Measurements from ENCODE around the gene IL36RN. TPM values are rescaled to one million over a fixed set of nuclear protein-coding genes. Genes with fewer than 3 reads are reported as not detected.

The IL36RN gene
- total RNA-seq, 1 donor from 2014 or later: 0.14 TPM

DNA sequence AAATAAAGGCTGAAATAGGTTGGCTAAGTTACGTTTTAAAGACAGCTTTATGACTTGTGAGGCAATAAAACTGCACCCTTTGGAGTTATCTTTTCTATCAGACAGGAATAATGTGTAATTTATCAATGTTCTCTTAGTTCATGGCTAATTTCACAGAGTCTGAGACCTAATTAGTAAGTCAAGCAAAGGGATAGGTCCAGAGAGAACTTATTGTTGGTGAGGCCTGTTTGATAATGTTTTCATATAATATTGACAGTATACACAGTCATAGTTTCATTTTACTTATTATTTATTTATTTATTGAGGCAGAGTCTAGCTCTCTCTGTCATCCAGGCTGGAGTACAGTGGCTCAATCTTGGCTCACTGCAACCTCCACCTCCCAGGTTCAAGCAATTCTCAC, 1.9 kb upstream of the IL36RN start:
- no peaks in the 10 kb centered on the region for H3K36me3 ChIP-seq (ENCODE audit: insufficient read depth, low read length)
- H4K20me1 ChIP-seq (ENCODE audit: insufficient read depth, low read length): no peaks in the 10 kb centered on the region
- no peak overlapping the region for H2AFZ ChIP-seq (ENCODE audit: low read depth, low read length)
- TF ChIP-seq, protein P1, sequence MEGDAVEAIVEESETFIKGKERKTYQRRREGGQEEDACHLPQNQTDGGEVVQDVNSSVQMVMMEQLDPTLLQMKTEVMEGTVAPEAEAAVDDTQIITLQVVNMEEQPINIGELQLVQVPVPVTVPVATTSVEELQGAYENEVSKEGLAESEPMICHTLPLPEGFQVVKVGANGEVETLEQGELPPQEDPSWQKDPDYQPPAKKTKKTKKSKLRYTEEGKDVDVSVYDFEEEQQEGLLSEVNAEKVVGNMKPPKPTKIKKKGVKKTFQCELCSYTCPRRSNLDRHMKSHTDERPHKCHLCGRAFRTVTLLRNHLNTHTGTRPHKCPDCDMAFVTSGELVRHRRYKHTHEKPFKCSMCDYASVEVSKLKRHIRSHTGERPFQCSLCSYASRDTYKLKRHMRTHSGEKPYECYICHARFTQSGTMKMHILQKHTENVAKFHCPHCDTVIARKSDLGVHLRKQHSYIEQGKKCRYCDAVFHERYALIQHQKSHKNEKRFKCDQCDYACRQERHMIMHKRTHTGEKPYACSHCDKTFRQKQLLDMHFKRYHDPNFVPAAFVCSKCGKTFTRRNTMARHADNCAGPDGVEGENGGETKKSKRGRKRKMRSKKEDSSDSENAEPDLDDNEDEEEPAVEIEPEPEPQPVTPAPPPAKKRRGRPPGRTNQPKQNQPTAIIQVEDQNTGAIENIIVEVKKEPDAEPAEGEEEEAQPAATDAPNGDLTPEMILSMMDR (IDR thresholded peaks at IDR 0.05; ENCODE audit: insufficient read depth, low read depth, low read length): no peak
- TF ChIP-seq EZH2 (IDR thresholded peaks at IDR 0.05; ENCODE audit: insufficient read depth, low read length): no peak
- FAIRE-seq: no peak
- no peak for DNase-seq (ENCODE audit: low read depth)
- H3K9ac ChIP-seq (ENCODE audit: low read length): no peak overlapping the region
- no peak overlapping the region for H3K4me3 ChIP-seq (ENCODE audit: insufficient read depth, low read depth, low read length)
- H3K4me3 Mint-ChIP-seq (ENCODE audit: unreplicated experiment): no peak overlapping the region
- H3K79me2 ChIP-seq (ENCODE audit: insufficient read depth, low read length): no peaks in the 10 kb centered on the region
- H3K27me3 ChIP-seq (ENCODE audit: insufficient read depth, low read length): peaks cover 12% of the 10 kb centered on the region
- H3K9me3 Mint-ChIP-seq (ENCODE audit: unreplicated experiment): peaks cover 23% of the 10 kb centered on the region
- no peaks in the 10 kb centered on the region for H3K9me3 ChIP-seq (ENCODE audit: insufficient read depth, low read depth, low read length)
- H3K36me3 Mint-ChIP-seq (ENCODE audit: low read depth, unreplicated experiment): no peaks in the 10 kb centered on the region
- H3K4me1 Mint-ChIP-seq (ENCODE audit: low read depth, unreplicated experiment): no peaks in the 10 kb centered on the region
- H3K27ac ChIP-seq (ENCODE audit: low read depth, low read length): no peak overlapping the region
- no peaks in the 10 kb centered on the region for H3K4me1 ChIP-seq (ENCODE audit: insufficient read depth, low read length)
- peaks cover 35% of the 10 kb centered on the region for H3K27me3 Mint-ChIP-seq (ENCODE audit: low read depth, unreplicated experiment)
- H3K27ac Mint-ChIP-seq (ENCODE audit: unreplicated experiment): no peak overlapping the region
- no peak overlapping the region for H3K4me2 ChIP-seq (ENCODE audit: low read length)

GRCh38 chr2:113058411-113058994, 495 bp upstream of the IL36RN start:
- no peaks in the 10 kb centered on the region for H3K36me3 Mint-ChIP-seq (ENCODE audit: low read depth, unreplicated experiment)
- no peaks in the 10 kb centered on the region for H3K4me1 Mint-ChIP-seq (ENCODE audit: low read depth, unreplicated experiment)
- no peaks in the 10 kb centered on the region for H4K20me1 ChIP-seq (ENCODE audit: insufficient read depth, low read length)
- H3K4me1 ChIP-seq (ENCODE audit: insufficient read depth, low read length): no peaks in the 10 kb centered on the region
- peaks cover 7% of the 10 kb centered on the region for H3K27me3 ChIP-seq (ENCODE audit: insufficient read depth, low read length)
- no peak for DNase-seq (ENCODE audit: low read depth)
- no peak overlapping the region for H3K27ac Mint-ChIP-seq (ENCODE audit: unreplicated experiment)
- no peak for FAIRE-seq
- H3K4me2 ChIP-seq (ENCODE audit: low read length): no peak overlapping the region
- peaks cover 15% of the 10 kb centered on the region for H3K9me3 Mint-ChIP-seq (ENCODE audit: unreplicated experiment)
- H3K9me3 ChIP-seq (ENCODE audit: insufficient read depth, low read depth, low read length): no peaks in the 10 kb centered on the region
- H3K4me3 Mint-ChIP-seq (ENCODE audit: unreplicated experiment): no peak overlapping the region
- H3K27me3 Mint-ChIP-seq (ENCODE audit: low read depth, unreplicated experiment): peaks cover 27% of the 10 kb centered on the region
- no peak overlapping the region for H2AFZ ChIP-seq (ENCODE audit: low read depth, low read length)
- no peak overlapping the region for H3K9ac ChIP-seq (ENCODE audit: low read length)
- H3K4me3 ChIP-seq (ENCODE audit: insufficient read depth, low read depth, low read length): no peak overlapping the region
- no peak overlapping the region for H3K27ac ChIP-seq (ENCODE audit: low read depth, low read length)
- H3K36me3 ChIP-seq (ENCODE audit: insufficient read depth, low read length): no peaks in the 10 kb centered on the region
- no peaks in the 10 kb centered on the region for H3K79me2 ChIP-seq (ENCODE audit: insufficient read depth, low read length)
- no peak for TF ChIP-seq EZH2 (IDR thresholded peaks at IDR 0.05; ENCODE audit: insufficient read depth, low read length)
- TF ChIP-seq, protein P1 (IDR thresholded peaks at IDR 0.05; ENCODE audit: insufficient read depth, low read depth, low read length): no peak

DNA sequence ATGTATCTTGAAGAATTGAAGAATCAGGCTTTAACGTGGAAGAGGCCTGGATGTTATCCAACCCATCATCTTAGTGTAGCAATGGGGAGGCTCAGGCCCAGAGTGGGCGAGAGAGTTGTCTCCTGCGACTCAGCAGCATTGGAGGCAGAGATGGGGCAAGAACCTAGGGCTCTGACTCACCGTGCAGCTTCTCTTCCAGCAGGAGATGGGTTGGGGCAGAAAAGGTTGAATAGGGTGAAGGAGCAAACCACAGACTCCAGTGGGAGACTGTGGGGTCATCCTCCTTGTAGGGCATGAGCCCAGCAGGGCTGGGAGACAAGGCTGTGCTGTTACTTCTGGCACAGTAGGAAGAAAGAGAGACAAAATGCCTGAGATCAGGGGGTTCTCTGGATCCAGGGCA, 1.4 kb downstream of the IL36RN start:
- H3K9me3 Mint-ChIP-seq (ENCODE audit: unreplicated experiment): peaks cover 15% of the 10 kb centered on the region
- DNase-seq (ENCODE audit: low read depth) (no peak), FAIRE-seq (no peak)
- no peak overlapping the region for H3K4me3 Mint-ChIP-seq (ENCODE audit: unreplicated experiment)
- no peaks in the 10 kb centered on the region for H4K20me1 ChIP-seq (ENCODE audit: insufficient read depth, low read length)
- H3K79me2 ChIP-seq (ENCODE audit: insufficient read depth, low read length): no peaks in the 10 kb centered on the region
- no peak overlapping the region for H3K27ac Mint-ChIP-seq (ENCODE audit: unreplicated experiment)
- no peak overlapping the region for H2AFZ ChIP-seq (ENCODE audit: low read depth, low read length)
- TF ChIP-seq, protein P1 (IDR thresholded peaks at IDR 0.05; ENCODE audit: insufficient read depth, low read depth, low read length): no peak
- no peak for TF ChIP-seq EZH2 (IDR thresholded peaks at IDR 0.05; ENCODE audit: insufficient read depth, low read length)
- no peak overlapping the region for H3K9ac ChIP-seq (ENCODE audit: low read length)
- H3K9me3 ChIP-seq (ENCODE audit: insufficient read depth, low read depth, low read length): peaks cover 2% of the 10 kb centered on the region
- no peaks in the 10 kb centered on the region for H3K4me1 ChIP-seq (ENCODE audit: insufficient read depth, low read length)
- H3K4me3 ChIP-seq (ENCODE audit: insufficient read depth, low read depth, low read length): no peak overlapping the region
- H3K27ac ChIP-seq (ENCODE audit: low read depth, low read length): no peak overlapping the region
- H3K27me3 ChIP-seq (ENCODE audit: insufficient read depth, low read length): peaks cover 10% of the 10 kb centered on the region
- H3K36me3 ChIP-seq (ENCODE audit: insufficient read depth, low read length): no peaks in the 10 kb centered on the region
- no peak overlapping the region for H3K4me2 ChIP-seq (ENCODE audit: low read length)
- no peaks in the 10 kb centered on the region for H3K36me3 Mint-ChIP-seq (ENCODE audit: low read depth, unreplicated experiment)
- H3K4me1 Mint-ChIP-seq (ENCODE audit: low read depth, unreplicated experiment): no peaks in the 10 kb centered on the region
- H3K27me3 Mint-ChIP-seq (ENCODE audit: low read depth, unreplicated experiment): peaks cover 32% of the 10 kb centered on the region
